ENCODE results near the gene SDC1. TPM values are rescaled to one million over a fixed set of nuclear protein-coding genes. Genes with fewer than 3 reads are reported as not detected.

The SDC1 gene
- total RNA-seq, 4 donors from 2014 or later = 103 to 192 (median 127) TPM

DNA sequence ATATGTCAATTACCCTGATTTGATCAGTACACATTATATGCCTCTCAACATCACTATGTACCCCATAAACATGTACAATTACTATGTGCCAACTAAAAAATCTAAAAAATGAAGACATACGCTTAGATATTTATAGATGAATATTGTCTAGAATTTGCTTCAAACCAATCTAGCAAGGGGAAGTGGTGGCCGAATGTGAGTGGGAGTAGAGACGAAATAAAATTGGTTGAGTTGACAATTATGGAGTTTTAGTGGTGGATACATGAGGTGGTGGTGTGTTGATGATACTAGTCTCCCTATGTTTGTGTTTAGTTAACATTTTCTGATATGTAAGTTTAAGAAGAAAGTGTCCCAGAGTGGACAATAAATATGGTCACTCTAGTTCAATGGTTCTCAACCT, 49.0 kb downstream of the SDC1 start:
- DNase-seq = no peak
- H3K27me3 ChIP-seq = no peaks in the 10 kb centered on the region
- H3K4me3 ChIP-seq = no peak overlapping the region
- intact Hi-C loops (cut with DNase I; ENCODE audit: low total_unique reads) (no loop called here), in situ Hi-C loops (cut with MboI; ENCODE audit: low pct_ligation_motif_present in 1 of 4, low pct_unique_long_range_greater_than_20kb in 1 of 4, low sequenced_read_pairs in 3 of 4) (no loop called here)
- H3K4me1 ChIP-seq = peaks cover 6 to 28% (median 22%) of the 10 kb centered on the region in 4 donors
- TF ChIP-seq EP300 (IDR thresholded peaks at IDR 0.05; ENCODE audit: low read depth) = no peak
- no peak for TF ChIP-seq CTCF (IDR thresholded peaks at IDR 0.05)
- no peak for TF ChIP-seq POLR2AphosphoS5 (IDR thresholded peaks at IDR 0.05)
- TF ChIP-seq POLR2A (IDR thresholded peaks at IDR 0.05) = no peak
- no peaks in the 10 kb centered on the region for H3K9me3 ChIP-seq
- H3K27ac ChIP-seq = no peak overlapping the region
- 75 to 82% methylated on average over 3 of the region's 3 CpGs for WGBS, 2 donors (ENCODE audit: low coverage in 1 of 2)
- no peaks in the 10 kb centered on the region for H3K36me3 ChIP-seq

- H3K4me1 ChIP-seq = peaks cover 0 to 21% (median 16%) of the 10 kb centered on the region in 4 donors
- no peak for DNase-seq
- no peak overlapping the region for H3K27ac ChIP-seq
- no peak for TF ChIP-seq EP300 (IDR thresholded peaks at IDR 0.05; ENCODE audit: low read depth)
- TF ChIP-seq CTCF (IDR thresholded peaks at IDR 0.05) = no peak
- no peak for TF ChIP-seq POLR2A (IDR thresholded peaks at IDR 0.05)
- TF ChIP-seq POLR2AphosphoS5 (IDR thresholded peaks at IDR 0.05) = no peak
- no peaks in the 10 kb centered on the region for H3K9me3 ChIP-seq
- no peak overlapping the region for H3K4me3 ChIP-seq
- 92% methylated on average over 8 of the region's 8 CpGs; no CpG with 5 or more reads in 1 of the 2 donors for WGBS, 2 donors (ENCODE audit: low coverage in 1 of 2)
- no peaks in the 10 kb centered on the region for H3K27me3 ChIP-seq
- in situ Hi-C loops (cut with MboI; ENCODE audit: low pct_ligation_motif_present in 1 of 4, low pct_unique_long_range_greater_than_20kb in 1 of 4, low sequenced_read_pairs in 3 of 4) (no loop called here), intact Hi-C loops (cut with DNase I; ENCODE audit: low total_unique reads) (no loop called here)
- H3K36me3 ChIP-seq = no peaks in the 10 kb centered on the region
These were observed 49.7 kb downstream of the SDC1 start for GRCh38 chr2:20175267-20175666.

GRCh38 chr2:20174410-20174809, 50.5 kb downstream of the SDC1 start:
- no peak overlapping the region for H3K27ac ChIP-seq
- no peak overlapping the region for H3K4me3 ChIP-seq
- H3K36me3 ChIP-seq = no peaks in the 10 kb centered on the region
- H3K4me1 ChIP-seq = peaks cover 0 to 14% (median 12%) of the 10 kb centered on the region in 4 donors
- no peaks in the 10 kb centered on the region for H3K9me3 ChIP-seq
- WGBS, 2 donors (ENCODE audit: low coverage in 1 of 2) = 89% methylated on average over 2 of the region's 2 CpGs; no CpG with 5 or more reads in 1 of the 2 donors
- intact Hi-C loops (cut with DNase I; ENCODE audit: low total_unique reads) (no loop called here), in situ Hi-C loops (cut with MboI; ENCODE audit: low pct_ligation_motif_present in 1 of 4, low pct_unique_long_range_greater_than_20kb in 1 of 4, low sequenced_read_pairs in 3 of 4) (no loop called here)
- no peak for DNase-seq
- TF ChIP-seq EP300 (IDR thresholded peaks at IDR 0.05; ENCODE audit: low read depth) (no peak), CTCF (IDR thresholded peaks at IDR 0.05) (no peak), POLR2AphosphoS5 (IDR thresholded peaks at IDR 0.05) (no peak), POLR2A (IDR thresholded peaks at IDR 0.05) (no peak)
- no peaks in the 10 kb centered on the region for H3K27me3 ChIP-seq

GRCh38 chr2:20173496-20174402, 51.2 kb downstream of the SDC1 start:
- intact Hi-C loops (cut with DNase I; ENCODE audit: low total_unique reads) = no loop called here
- Histone ChIP-seq H3K36me3 (no peaks in the 10 kb centered on the region), H3K4me3 (no peak overlapping the region), H3K4me1 (peaks cover 0 to 10% (median 8%) of the 10 kb centered on the region in 4 donors), H3K27ac (no peak overlapping the region), H3K9me3 (no peaks in the 10 kb centered on the region), H3K27me3 (no peaks in the 10 kb centered on the region)
- no peak for DNase-seq
- 87 to 93% methylated on average over 5 to 14 of the region's 14 CpGs for WGBS, 2 donors (ENCODE audit: low coverage in 1 of 2)
- in situ Hi-C loops (cut with MboI; ENCODE audit: low pct_ligation_motif_present in 1 of 4, low pct_unique_long_range_greater_than_20kb in 1 of 4, low sequenced_read_pairs in 3 of 4) = no loop called here
- TF ChIP-seq CTCF (IDR thresholded peaks at IDR 0.05) = no peak
- no peak for TF ChIP-seq POLR2AphosphoS5 (IDR thresholded peaks at IDR 0.05)
- no peak for TF ChIP-seq POLR2A (IDR thresholded peaks at IDR 0.05)
- TF ChIP-seq EP300 (IDR thresholded peaks at IDR 0.05; ENCODE audit: low read depth) = no peak
